Kidney (tissue), 14 donors: Measurements from ENCODE around the gene DUSP10. TPM values are rescaled to one million over a fixed set of nuclear protein-coding genes. Genes with fewer than 3 reads are reported as not detected.

Source experiments
- DNase-seq, 5 donors: peaks; one replicate each; pipeline ENCODE4 v3.0.0-alpha.2; 2013 to 2020
- FAIRE-seq: peaks from 2 replicates; lab custom pipeline; 2012; peaks lifted over from hg19 to GRCh38; lab: Jason Lieb, UNC
- H3K27ac ChIP-seq, 2 donors: one replicate each; pipeline ENCODE4 v1.7.0; 2013; ENCODE audit warnings: low read depth in 2 of 2, low read length in 2 of 2, inconsistent platforms in 1 of 2
- H3K27me3 ChIP-seq: one replicate; pipeline ENCODE4 v1.7.1; 2013; ENCODE audit warnings: low read length, inconsistent platforms; ENCODE audit not compliant: control insufficient read depth, insufficient read depth
- H3K36me3 ChIP-seq, 3 donors: one replicate each; pipeline versions ENCODE4 v1.7.0 to v1.7.1; 2013; ENCODE audit warnings: low read length in 3 of 3, control low read depth in 1 of 3, inconsistent platforms in 1 of 3; ENCODE audit not compliant: insufficient read depth in 3 of 3, control insufficient read depth in 2 of 3
- H3K4me1 ChIP-seq, 3 donors: one replicate each; pipeline versions ENCODE4 v1.7.0 to v1.7.1; 2013; ENCODE audit warnings: low read length in 3 of 3, inconsistent platforms in 1 of 3, low read depth in 1 of 3; ENCODE audit not compliant: control insufficient read depth in 2 of 3, insufficient read depth in 2 of 3
- H3K4me3 ChIP-seq, 3 donors: one replicate each; pipeline versions ENCODE4 v1.7.0 to v1.8.1; 2013; ENCODE audit warnings: low read length in 3 of 3, control low read depth in 1 of 3, inconsistent platforms in 1 of 3
- H3K9ac ChIP-seq, 3 donors: one replicate each; pipeline versions ENCODE4 v1.7.0 to v1.7.1; 2013; ENCODE audit warnings: low read length in 3 of 3, control low read depth in 1 of 3, inconsistent platforms in 1 of 3
- H3K9me3 ChIP-seq, 3 donors: one replicate each; pipeline versions ENCODE4 v1.7.0 to v1.7.1; 2013; ENCODE audit warnings: low read length in 3 of 3, control low read depth in 1 of 3, inconsistent platforms in 1 of 3; ENCODE audit not compliant: control insufficient read depth in 2 of 3, insufficient read depth in 1 of 3
- CTCF ChIP-seq: IDR thresholded peaks from 3 replicates; pipeline ENCODE4 v1.5.1; 2012; ENCODE audit warnings: mild to moderate bottlenecking, moderate library complexity, borderline replicate concordance; ENCODE audit not compliant: insufficient read depth; ENCODE audit errors: extremely low read depth
- intact Hi-C: fragments of 100-400 bp; cut with DNase I; formaldehyde crosslinking; loops from one replicate; pipeline ENCODE4 v1.11.1; 2022
- polyA plus RNA-seq: library from polyadenylated mRNA; stranded (reverse); fragments of 350-450 nt; fragmentation: Illumina TruSeq; extraction: RNeasy Lipid Tissue Mini Kit (QIAGEN cat#74804); gene quantifications from one replicate; pipeline ENCODE4 v1.2.3, GENCODE V29; 2014; ENCODE audit warnings: low read depth, low replicate concordance; ENCODE audit not compliant: insufficient read depth
- total RNA-seq: library from RNA; stranded (reverse); fragmentation: NEBNext Ultra II Directional; extraction: Animal tissue kit (Norgen Biotek cat#: 25700); gene quantifications from one replicate; pipeline ENCODE4 v1.2.1, GENCODE V29; 2021
- donor health status: control.
- donor health status: control.
- donor health status: control.
- donor health status: control.
- donor health status: control.
- donor health status: DM: yes; HTN: yes; CAD: no.
- donor health status: Normal renal cell carcinoma (clear cell type).

The DUSP10 gene
- total and polyA plus RNA-seq, 2 donors from 2014 or later: 1.0 to 5.3 TPM

- Histone ChIP-seq H3K27ac (no peak overlapping the region), H3K9ac (no peak overlapping the region), H3K9me3 (peaks cover 0 to 9% (median 0%) of the 10 kb centered on the region in 3 donors), H3K4me3 (no peak overlapping the region), H3K36me3 (no peaks in the 10 kb centered on the region), H3K27me3 (no peaks in the 10 kb centered on the region), H3K4me1 (peaks cover 0 to 5% (median 0%) of the 10 kb centered on the region in 3 donors)
- FAIRE-seq: no peak
- intact Hi-C loops: no loop called here
- no peak for TF ChIP-seq CTCF
- no peak for DNase-seq
These were observed 21.9 kb downstream of the DUSP10 start for GRCh38 chr1:221719987-221720386.

- no peak for DNase-seq
- Histone ChIP-seq H3K27ac (peak overlapping the region in 1 of 2 donors; percentile 69), H3K9ac (no peak overlapping the region), H3K36me3 (no peaks in the 10 kb centered on the region), H3K4me3 (no peak overlapping the region), H3K4me1 (peaks cover 0 to 5% (median 0%) of the 10 kb centered on the region in 3 donors), H3K27me3 (no peaks in the 10 kb centered on the region), H3K9me3 (peaks cover 0 to 9% (median 0%) of the 10 kb centered on the region in 3 donors)
- TF ChIP-seq CTCF: no peak
- intact Hi-C loops: no loop called here
- no peak for FAIRE-seq
These were observed 22.7 kb downstream of the DUSP10 start for GRCh38 chr1:221719278-221719597.

- H3K9me3 ChIP-seq: peaks cover 0 to 5% (median 0%) of the 10 kb centered on the region in 3 donors
- peak overlapping the region in 1 of 2 donors; percentile 69 for H3K27ac ChIP-seq
- DNase-seq (peak in 2 of 5 donors; percentile 76 to 90), FAIRE-seq (no peak)
- H3K27me3 ChIP-seq: no peaks in the 10 kb centered on the region
- H3K4me3 ChIP-seq: no peak overlapping the region
- no peaks in the 10 kb centered on the region for H3K36me3 ChIP-seq
- intact Hi-C loops: no loop called here
- no peak for TF ChIP-seq CTCF
- no peak overlapping the region for H3K9ac ChIP-seq
- peaks cover 0 to 5% (median 0%) of the 10 kb centered on the region in 3 donors for H3K4me1 ChIP-seq
These were observed 23.3 kb downstream of the DUSP10 start for GRCh38 chr1:221718381-221719277.
